ENCODE data around the gene AZIN2.

DNA sequence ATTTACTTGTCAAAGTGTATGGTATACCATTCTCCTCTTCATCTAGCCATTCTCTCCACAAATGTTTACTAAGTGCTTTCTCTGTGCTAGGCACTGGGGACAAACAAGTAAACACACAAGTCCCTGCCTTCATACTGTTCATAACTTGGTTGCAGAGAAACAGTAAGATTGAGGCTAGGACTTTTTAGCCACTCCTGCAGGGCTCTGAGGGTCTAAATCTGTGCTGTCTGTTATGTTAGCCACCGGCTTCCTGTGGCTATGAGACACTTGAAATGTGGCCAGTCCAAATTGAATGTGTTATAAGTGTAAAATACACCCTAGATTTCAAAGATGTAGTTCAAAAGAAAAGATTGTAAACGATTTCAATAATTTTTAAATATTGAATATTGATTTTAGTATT, 50.2 kb downstream of the AZIN2 start:
- TF ChIP-seq, protein P1, sequence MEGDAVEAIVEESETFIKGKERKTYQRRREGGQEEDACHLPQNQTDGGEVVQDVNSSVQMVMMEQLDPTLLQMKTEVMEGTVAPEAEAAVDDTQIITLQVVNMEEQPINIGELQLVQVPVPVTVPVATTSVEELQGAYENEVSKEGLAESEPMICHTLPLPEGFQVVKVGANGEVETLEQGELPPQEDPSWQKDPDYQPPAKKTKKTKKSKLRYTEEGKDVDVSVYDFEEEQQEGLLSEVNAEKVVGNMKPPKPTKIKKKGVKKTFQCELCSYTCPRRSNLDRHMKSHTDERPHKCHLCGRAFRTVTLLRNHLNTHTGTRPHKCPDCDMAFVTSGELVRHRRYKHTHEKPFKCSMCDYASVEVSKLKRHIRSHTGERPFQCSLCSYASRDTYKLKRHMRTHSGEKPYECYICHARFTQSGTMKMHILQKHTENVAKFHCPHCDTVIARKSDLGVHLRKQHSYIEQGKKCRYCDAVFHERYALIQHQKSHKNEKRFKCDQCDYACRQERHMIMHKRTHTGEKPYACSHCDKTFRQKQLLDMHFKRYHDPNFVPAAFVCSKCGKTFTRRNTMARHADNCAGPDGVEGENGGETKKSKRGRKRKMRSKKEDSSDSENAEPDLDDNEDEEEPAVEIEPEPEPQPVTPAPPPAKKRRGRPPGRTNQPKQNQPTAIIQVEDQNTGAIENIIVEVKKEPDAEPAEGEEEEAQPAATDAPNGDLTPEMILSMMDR (IDR thresholded peaks at IDR 0.05): no peak
- TF ChIP-seq POLR2A (IDR thresholded peaks at IDR 0.05): no peak

All from right lobe of liver (tissue), 4 donors.